Stomach (tissue), 4 donors: ENCODE results near the gene SCAF1.

Experiments
- EP300 ChIP-seq: sonication (generic); formaldehyde crosslinking; IDR thresholded peaks from one replicate; pipeline ENCODE4 v1.6.1; 2017; ENCODE audit warnings: antibody characterized with exemption
- POLR2A ChIP-seq, 4 donors: fragments of 450-650 bp; IDR thresholded peaks; one replicate each; pipeline ENCODE4 v1.6.1; 2016; ENCODE audit warnings: antibody characterized with exemption in 4 of 4, control low read depth in 2 of 4, mild to moderate bottlenecking in 1 of 4, moderate library complexity in 1 of 4
- POLR2AphosphoS5 ChIP-seq, 3 donors: sonication (generic); formaldehyde crosslinking; IDR thresholded peaks; one replicate each; pipeline ENCODE4 v1.6.1; 2016; ENCODE audit warnings: antibody characterized with exemption in 3 of 3
- TF ChIP-seq, protein P1 (sequence below), 7 experiments: fragments of 450-650 bp in 4 of 7; fragments of 200-600 bp in 3 of 7; sonication (generic) in 3 of 7; IDR thresholded peaks; one replicate each; pipeline ENCODE4 v1.5.1; 2016 to 2019; ENCODE audit warnings: antibody characterized with exemption in 7 of 7, control low read depth in 2 of 7, mild to moderate bottlenecking in 1 of 7

DNA sequence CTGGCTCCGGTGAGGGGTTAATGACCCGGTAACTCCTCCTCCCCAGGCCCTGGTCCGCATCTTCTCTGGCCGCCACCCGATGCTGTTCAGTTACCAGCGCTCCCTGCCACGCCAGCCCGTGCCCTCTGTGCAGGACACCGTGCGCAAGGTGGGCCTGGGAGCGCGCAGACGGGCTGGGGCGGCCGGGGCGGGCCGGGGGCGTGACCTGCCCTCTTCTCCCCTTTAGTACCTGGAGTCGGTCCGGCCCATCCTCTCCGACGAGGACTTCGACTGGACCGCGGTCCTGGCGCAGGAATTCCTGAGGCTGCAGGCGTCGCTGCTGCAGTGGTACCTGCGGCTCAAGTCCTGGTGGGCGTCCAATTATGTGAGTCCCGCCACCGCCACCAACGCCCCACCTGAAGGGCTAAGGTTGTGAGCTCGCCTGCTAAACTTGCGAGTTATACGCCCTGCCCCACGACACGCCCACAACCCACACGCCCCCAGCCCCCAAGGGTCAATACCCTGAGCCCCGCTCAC is 59.3 kb downstream of the SCAF1 start:
- no peak for TF ChIP-seq EP300
- TF ChIP-seq, protein P1, sequence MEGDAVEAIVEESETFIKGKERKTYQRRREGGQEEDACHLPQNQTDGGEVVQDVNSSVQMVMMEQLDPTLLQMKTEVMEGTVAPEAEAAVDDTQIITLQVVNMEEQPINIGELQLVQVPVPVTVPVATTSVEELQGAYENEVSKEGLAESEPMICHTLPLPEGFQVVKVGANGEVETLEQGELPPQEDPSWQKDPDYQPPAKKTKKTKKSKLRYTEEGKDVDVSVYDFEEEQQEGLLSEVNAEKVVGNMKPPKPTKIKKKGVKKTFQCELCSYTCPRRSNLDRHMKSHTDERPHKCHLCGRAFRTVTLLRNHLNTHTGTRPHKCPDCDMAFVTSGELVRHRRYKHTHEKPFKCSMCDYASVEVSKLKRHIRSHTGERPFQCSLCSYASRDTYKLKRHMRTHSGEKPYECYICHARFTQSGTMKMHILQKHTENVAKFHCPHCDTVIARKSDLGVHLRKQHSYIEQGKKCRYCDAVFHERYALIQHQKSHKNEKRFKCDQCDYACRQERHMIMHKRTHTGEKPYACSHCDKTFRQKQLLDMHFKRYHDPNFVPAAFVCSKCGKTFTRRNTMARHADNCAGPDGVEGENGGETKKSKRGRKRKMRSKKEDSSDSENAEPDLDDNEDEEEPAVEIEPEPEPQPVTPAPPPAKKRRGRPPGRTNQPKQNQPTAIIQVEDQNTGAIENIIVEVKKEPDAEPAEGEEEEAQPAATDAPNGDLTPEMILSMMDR (IDR thresholded peaks at IDR 0.05) = no peak
- TF ChIP-seq POLR2A (IDR thresholded peaks at IDR 0.05) = no peak
- TF ChIP-seq POLR2AphosphoS5 (IDR thresholded peaks at IDR 0.05) = no peak
